ENCODE data around the gene GCNT2. TPM values are rescaled to one million over a fixed set of nuclear protein-coding genes. Genes with fewer than 3 reads are reported as not detected.

The GCNT2 gene
- total RNA-seq, 4 donors from 2014 or later = 15.8 to 23.2 (median 19.4) TPM

GRCh38 chr6:10553871-10554270, 32.7 kb downstream of the GCNT2 start:
- no peak for DNase-seq (ENCODE audit: extremely low spot score)
- Histone ChIP-seq H3K27me3 (no peaks in the 10 kb centered on the region), H3K4me3 (no peak overlapping the region), H3K9me3 (no peaks in the 10 kb centered on the region), H3K4me1 (peaks cover 29 to 60% (median 52%) of the 10 kb centered on the region in 4 donors), H3K36me3 (no peaks in the 10 kb centered on the region), H3K27ac (replicated peaks in 1 of 4) (peak overlapping the region; percentile 80 to 85 (median 82))
- WGBS = 44% methylated on average over 1 of the region's 1 CpG
- TF ChIP-seq POLR2A (IDR thresholded peaks at IDR 0.05; ENCODE audit: low read depth) (no peak), EP300 (IDR thresholded peaks at IDR 0.05) (no peak), POLR2AphosphoS5 (IDR thresholded peaks at IDR 0.05) (peak in 1 of 2 donors; percentile 13)
- TF ChIP-seq, protein P1, sequence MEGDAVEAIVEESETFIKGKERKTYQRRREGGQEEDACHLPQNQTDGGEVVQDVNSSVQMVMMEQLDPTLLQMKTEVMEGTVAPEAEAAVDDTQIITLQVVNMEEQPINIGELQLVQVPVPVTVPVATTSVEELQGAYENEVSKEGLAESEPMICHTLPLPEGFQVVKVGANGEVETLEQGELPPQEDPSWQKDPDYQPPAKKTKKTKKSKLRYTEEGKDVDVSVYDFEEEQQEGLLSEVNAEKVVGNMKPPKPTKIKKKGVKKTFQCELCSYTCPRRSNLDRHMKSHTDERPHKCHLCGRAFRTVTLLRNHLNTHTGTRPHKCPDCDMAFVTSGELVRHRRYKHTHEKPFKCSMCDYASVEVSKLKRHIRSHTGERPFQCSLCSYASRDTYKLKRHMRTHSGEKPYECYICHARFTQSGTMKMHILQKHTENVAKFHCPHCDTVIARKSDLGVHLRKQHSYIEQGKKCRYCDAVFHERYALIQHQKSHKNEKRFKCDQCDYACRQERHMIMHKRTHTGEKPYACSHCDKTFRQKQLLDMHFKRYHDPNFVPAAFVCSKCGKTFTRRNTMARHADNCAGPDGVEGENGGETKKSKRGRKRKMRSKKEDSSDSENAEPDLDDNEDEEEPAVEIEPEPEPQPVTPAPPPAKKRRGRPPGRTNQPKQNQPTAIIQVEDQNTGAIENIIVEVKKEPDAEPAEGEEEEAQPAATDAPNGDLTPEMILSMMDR (IDR thresholded peaks at IDR 0.05) = no peak
- intact Hi-C loops (cut with DNase I) = no loop called here

DNA sequence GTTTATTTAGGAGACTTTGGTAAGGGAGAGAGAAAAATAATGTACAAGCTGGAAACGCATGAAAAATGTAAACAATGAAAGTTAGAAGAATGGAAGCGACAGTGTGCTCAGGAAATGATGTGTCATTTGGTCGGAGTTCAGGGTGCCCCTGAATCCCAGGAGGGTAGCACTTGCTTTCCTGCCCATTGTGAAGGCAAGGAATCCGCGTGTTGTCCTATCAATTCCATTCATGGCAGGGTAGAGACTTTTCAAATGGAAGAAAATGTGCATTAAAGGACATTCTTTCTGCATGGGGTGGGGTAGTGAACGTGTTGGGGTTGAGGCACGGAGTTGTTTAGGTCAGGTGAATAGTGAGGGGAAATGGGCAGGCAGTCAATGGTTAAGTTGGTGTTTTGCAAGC, 33.7 kb downstream of the GCNT2 start:
- intact Hi-C loops (cut with DNase I) = loop anchor here (5.0 kb wide), 1 partner anchor 52 kb away; no protein-coding TSS in a partner anchor
- peak overlapping the region; percentile 80 to 85 (median 82) for H3K27ac ChIP-seq (replicated peaks in 1 of 4)

GRCh38 chr6:10555625-10556309, 34.6 kb downstream of the GCNT2 start:
- Histone ChIP-seq H3K9me3 (no peaks in the 10 kb centered on the region), H3K36me3 (no peaks in the 10 kb centered on the region), H3K4me1 (peaks cover 29 to 63% (median 62%) of the 10 kb centered on the region in 4 donors), H3K4me3 (peak overlapping the region; percentile 50 to 59 (median 56)), H3K27ac (replicated peaks in 1 of 4) (peak overlapping the region; percentile 80 to 85 (median 82)), H3K27me3 (no peaks in the 10 kb centered on the region)
- 12% methylated on average over 20 of the region's 22 CpGs for WGBS
- TF ChIP-seq POLR2AphosphoS5 (IDR thresholded peaks at IDR 0.05) = peak; percentile 30 to 69
- no peak for TF ChIP-seq POLR2A (IDR thresholded peaks at IDR 0.05; ENCODE audit: low read depth)
- TF ChIP-seq EP300 (IDR thresholded peaks at IDR 0.05) = no peak
- TF ChIP-seq, protein P1 (IDR thresholded peaks at IDR 0.05) = no peak
- intact Hi-C loops (cut with DNase I) = loop anchor here (5.0 kb wide), 1 partner anchor 52 kb away; no protein-coding TSS in a partner anchor
- peak; percentile 94 for DNase-seq (ENCODE audit: extremely low spot score)

More for the DNA sequence above, 33.7 kb downstream of the GCNT2 start:
- no peak for DNase-seq (ENCODE audit: extremely low spot score)
- TF ChIP-seq, protein P1 (IDR thresholded peaks at IDR 0.05) = no peak
- no peak for TF ChIP-seq EP300 (IDR thresholded peaks at IDR 0.05)
- no peak for TF ChIP-seq POLR2A (IDR thresholded peaks at IDR 0.05; ENCODE audit: low read depth)
- no peak for TF ChIP-seq POLR2AphosphoS5 (IDR thresholded peaks at IDR 0.05)
- Histone ChIP-seq H3K4me3 (no peak overlapping the region), H3K9me3 (no peaks in the 10 kb centered on the region), H3K36me3 (no peaks in the 10 kb centered on the region), H3K27me3 (no peaks in the 10 kb centered on the region), H3K4me1 (peaks cover 29 to 63% (median 59%) of the 10 kb centered on the region in 4 donors)
- WGBS = 43% methylated on average over 7 of the region's 7 CpGs

DNA sequence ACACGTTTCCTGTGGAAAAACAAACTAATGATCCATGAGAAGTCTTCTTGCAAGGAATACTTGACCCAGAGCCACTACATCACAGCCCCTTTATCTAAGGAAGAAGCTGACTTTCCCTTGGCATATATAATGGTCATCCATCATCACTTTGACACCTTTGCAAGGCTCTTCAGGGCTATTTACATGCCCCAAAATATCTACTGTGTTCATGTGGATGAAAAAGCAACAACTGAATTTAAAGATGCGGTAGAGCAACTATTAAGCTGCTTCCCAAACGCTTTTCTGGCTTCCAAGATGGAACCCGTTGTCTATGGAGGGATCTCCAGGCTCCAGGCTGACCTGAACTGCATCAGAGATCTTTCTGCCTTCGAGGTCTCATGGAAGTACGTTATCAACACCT, 35.4 kb downstream of the GCNT2 start:
- no peaks in the 10 kb centered on the region for H3K36me3 ChIP-seq
- no peaks in the 10 kb centered on the region for H3K27me3 ChIP-seq
- H3K27ac ChIP-seq (replicated peaks in 1 of 4) = peak overlapping the region; percentile 80 to 85 (median 82)
- no peak for TF ChIP-seq POLR2A (IDR thresholded peaks at IDR 0.05; ENCODE audit: low read depth)
- TF ChIP-seq EP300 (IDR thresholded peaks at IDR 0.05) = no peak
- TF ChIP-seq, protein P1 (IDR thresholded peaks at IDR 0.05) = no peak
- TF ChIP-seq POLR2AphosphoS5 (IDR thresholded peaks at IDR 0.05) = no peak
- H3K9me3 ChIP-seq = no peaks in the 10 kb centered on the region
- H3K4me1 ChIP-seq = peaks cover 29 to 70% (median 67%) of the 10 kb centered on the region in 4 donors
- WGBS = 23% methylated on average over 6 of the region's 6 CpGs
- intact Hi-C loops (cut with DNase I) = loop anchor here (5.0 kb wide), 1 partner anchor 51 kb away; no protein-coding TSS in a partner anchor
- peak overlapping the region; percentile 50 to 59 (median 56) for H3K4me3 ChIP-seq
- DNase-seq (ENCODE audit: extremely low spot score) = no peak
